CD4-positive, alpha-beta T cell treated with Interleukin-17A for 4 hours (primary cell): ENCODE results near the gene COMT.
"Not testable (repeated sequence)": the region's sequence is repeated elsewhere in the genome, so short reads cannot be mapped to it uniquely, and the experiment has no call there.

Experiments
- DNase-seq: peaks from one replicate; pipeline ENCODE4 v3.0.0-alpha.2; 2020; ENCODE audit warnings: mixed read lengths

Gene COMT

DNA sequence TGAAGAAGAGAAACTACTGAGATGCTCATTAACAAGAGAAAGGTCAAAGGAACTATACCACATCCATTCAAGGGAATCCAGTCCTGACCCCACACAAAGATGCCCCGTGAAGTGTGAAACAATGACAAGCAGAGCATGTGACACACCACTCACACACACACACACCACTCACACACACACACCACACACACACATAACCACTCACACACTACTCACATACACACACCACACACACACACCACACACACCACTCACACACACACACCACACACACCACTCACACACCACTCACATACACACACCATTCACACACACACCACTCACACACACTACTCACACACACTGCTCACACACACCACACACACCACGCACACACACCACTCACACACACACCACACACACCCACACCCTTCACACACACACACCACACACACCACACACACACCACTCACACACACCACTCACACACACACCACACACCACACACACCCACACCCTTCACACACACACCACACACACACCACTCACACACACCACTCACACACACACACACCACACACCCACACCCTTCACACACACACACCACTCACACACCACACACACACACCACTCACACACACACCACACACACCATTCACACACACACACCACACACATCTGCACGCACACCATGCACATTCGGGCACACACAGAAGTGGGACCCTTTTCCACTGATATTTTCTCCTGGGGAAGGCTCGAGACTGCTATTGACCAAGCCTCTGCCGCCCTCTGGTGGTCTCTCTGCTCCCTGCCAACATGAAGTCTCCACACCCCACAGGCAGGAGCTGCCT lies 32.0 kb upstream of the COMT start:
- peak; percentile 94 for DNase-seq

DNA sequence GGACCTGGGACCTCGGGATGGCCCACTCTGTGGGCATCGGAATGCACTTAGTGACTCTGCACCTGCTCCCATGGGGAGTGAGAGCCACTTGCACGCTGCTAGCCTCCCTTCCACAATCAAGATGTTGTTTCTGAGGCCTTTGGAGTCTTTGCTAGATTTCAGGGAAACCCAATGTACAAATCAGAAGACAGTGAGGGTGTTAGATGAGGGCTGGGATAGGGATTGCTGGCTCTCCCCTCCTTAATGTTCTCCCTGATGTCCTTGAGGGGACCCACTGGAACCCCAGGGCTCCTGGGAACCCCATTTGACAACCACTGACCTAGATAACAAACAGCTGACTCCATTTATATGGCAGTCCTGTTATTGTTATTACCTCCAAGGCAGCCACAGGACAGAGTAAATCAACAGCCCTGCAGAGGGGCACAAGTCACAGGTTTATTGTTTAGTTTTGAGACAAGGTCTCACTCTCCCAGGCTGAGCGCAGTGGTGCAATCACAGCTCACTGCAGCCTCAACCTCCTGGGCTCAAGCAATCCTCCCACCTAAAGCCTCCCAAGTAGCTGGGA lies 31.3 kb upstream of the COMT start:
- no peak for DNase-seq

DNA sequence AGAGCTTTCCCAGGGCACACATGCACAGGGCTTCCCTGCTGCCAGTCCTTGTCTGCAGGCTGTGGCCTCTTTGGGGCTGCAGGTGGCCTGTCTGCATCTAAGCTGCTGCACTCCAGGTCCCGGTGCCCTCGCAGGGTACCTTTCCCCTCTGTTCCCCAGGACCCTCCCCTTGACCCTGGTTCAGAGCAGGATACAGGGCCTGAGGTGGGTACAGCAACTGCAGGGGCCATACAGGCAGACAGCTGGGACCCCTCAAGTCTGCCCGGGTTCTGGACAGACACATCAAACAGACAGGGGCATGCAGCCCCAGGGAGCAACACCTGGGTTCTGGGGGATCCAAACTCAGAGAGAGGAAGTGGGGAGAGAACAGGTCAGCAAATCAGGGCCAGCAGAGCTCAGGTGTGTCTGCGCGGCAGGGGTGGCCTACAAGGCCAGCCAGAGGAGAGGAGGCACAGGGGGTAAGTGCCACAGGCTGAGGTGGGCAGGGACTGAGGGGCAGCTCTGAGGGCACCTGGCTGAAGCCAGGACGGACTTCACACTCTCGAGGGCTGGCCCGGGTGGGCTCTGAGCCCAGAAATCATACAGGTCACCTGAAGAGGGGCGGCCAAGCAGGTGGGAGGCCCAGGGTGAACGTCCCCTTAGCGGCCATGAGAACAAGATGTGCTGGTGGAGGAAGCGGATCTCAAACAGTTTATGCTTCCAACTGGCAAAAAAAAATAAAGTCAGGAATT lies 29.9 kb upstream of the COMT start:
- no peak for DNase-seq

DNA sequence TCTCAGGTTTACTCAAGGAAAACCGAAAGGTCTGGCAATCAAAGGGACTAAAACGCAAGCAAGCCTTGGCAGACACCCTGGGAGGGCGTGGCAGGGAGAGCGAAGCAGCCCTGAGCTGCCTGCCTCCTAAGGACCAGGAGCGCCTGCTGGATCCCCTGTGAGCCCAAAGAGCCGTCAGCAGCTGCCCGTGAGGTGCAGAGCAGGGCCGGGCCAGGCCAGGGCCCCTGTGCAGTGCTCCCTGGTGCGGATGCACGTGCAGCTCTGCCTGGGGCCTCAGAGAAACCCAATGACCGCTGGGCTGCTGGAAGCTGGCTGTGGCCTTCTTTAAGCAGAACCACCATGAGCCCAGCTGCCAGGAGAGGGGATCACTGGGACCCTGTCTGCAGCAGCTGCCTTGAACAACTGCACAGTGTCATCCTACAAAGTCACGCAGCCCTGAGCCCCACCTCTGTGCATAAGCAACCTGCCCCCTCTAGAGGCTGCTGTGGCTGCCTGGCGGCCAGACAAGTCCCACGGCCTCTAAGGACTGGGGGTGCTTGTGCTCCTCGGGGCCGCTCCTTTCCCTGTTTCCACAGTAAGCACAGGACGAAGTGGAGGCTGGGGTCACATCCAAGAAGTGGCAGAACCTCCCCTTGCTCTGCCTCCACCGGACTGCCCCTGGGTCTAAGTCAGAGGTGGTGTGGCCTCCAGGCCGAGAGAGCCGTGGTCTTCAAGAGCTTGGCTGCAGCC lies 29.1 kb upstream of the COMT start:
- DNase-seq, result no peak

DNA sequence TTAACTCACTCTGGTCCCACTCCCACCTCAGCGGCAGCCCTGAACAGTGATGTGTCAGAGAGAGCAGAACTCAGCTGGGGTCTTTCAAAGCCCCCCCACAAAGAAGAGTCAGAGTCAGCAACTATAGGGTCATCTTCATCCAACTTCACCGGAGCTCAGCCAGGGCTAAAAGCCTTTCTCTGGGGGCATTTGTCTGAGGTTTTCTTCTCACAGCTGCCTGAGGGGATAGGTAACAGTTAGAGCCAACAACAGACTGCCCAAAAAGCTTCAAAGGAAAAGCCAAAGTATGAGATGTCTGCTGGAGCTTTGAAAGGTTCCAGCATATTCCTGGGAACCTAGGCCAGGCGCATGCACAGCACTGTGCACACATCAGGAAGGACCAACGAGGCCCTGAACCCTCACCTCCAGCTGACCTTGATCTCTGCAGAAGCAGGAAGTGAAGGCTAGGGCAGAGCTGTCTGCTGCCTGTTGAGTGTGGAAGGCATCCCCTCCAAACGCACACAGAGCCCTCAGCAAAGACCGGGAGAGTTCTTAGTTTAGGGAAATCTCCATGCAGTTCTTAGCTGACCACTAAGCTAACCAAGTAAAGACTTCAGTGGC lies 28.1 kb upstream of the COMT start:
- DNase-seq, result no peak

DNA sequence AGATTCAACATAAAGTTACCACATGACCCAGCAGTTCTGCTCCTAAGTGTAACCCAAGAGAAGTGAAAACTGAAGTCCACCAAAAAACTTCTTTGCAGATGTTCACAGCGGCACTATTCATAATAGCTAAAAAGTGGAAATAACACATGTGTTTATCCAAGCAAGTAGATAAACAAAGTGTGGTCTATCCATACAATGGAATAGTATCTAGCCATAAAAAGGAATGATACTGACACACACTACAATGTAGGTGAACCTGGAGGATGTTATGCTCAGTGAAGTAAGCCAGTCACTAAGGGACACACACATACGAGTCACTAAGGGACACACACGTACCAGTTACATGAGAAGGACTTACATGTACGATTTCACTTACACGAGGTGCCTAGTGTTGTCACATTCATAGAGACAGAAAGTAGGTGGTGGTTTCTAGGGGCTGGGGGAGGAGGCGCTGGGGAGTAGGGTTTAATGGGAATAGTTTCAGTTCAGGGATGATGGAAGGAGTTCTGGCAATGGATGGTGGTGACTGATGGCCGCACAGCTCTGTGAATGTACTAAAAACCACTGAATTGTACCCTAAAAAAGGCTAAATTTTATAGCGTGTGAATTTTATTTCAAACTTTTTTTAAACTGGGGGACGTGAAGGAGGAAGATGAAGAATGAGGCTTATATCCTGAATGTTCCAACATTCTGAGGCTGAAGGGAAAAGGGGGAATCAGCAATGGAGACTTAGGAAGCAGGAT lies 27.2 kb upstream of the COMT start:
- no peak for DNase-seq

DNA sequence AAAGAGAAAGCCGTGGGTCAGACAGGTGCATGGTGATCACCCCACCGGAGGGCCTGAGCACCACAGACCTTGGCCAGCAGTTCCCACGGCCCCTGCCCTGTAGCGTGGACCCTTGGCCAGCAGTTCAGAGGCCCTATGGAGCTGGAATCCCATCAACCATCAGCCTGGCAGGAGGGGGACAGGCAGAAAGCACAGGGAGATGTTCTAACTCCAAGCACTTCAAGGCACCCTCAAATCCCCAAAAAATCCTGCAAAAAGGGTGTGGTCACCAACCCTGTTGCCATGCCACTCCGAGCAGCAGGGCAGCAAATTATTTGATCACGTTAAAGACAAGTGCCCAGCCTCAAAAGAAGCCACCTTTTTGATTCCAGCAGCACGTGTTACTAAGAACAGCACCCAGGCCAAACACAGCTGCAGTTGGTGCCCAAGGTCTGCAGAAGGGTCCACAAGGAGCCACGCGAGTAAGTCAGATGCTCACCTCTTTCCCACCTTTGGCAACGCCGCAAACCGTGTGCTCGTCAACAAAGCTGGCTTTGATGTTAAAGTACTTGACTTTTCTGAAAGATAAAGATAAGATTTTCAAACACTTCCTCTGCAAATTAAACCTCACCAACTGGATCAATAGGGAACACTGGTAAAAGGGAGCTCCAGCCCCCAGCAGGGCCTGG lies 26.2 kb upstream of the COMT start:
- no peak for DNase-seq

DNA sequence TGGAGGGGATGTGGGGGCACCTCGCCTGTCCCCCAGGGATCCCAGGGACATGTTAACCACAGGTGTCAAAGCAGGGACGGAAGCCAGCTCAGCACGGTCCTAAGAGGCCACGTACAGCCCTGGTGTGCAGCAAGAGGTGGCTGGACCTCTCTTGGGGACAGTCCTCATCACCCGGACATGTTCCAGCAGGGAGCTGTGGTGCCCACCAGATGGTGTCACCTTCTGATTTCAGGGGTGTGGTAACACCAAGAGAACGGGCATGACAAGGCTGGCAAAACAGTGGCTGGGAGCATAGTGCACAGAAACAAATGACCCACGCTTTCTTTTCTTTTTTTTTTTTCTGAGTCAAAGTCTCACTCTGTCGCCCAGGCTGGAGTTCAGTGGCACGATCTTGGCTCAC lies 25.6 kb upstream of the COMT start:
- DNase-seq, result no peak

DNA sequence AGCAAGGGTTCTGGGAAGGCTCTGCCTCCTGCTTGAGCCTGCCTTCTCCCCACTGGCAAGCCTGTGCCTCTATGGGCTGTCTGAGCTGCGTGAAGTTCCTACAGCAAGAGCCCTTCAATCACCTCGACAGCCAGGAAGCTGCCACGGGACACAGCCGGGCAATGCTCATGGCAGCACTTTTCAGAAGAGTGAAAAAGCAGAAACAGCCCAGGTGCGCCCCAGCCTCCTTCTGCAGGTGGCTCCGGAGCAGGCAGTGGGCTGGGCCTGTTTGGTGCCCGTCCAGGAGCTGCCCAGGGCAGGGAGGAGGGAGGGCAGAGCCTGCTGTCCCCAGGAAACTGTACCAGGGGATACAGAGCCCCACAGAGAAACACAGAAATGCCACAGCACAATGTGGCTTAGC lies 24.6 kb upstream of the COMT start:
- no peak for DNase-seq

DNA sequence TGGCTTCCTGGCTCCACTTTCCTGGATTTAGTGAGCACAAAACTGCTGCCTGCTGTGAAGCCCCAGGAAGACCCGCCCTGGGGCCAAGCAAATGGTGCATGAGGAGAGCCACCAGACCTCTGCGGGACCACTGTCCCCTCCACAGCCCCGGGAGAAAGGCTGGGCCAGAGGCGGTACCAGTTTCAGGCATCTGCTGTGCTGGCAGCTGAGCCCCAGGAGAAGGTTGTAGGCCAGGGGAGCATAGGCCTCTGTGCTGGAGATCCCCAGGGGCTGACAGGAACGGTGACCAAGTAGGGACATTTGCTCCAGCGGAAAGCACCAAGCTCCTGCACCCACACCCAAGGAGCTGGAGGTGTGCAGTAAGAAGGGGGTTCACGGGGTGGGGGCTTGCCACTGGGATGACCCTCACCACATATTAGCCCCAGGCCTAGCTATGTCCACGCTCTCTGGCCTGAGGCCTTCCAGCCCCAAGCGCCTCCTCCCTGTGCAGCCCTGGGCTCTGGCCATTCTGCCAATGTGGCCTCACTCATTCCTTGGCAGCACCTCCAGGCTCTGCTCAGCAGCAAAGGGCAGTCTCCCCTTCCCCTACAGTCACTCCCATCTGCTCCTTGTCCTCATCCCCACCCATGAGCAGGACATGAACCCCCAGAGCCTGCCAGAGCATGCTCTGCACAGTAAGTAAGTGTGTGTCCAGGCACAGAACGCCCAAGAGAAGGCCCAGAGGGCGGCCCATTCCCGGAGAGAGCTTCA lies 24.0 kb upstream of the COMT start:
- DNase-seq, result no peak

DNA sequence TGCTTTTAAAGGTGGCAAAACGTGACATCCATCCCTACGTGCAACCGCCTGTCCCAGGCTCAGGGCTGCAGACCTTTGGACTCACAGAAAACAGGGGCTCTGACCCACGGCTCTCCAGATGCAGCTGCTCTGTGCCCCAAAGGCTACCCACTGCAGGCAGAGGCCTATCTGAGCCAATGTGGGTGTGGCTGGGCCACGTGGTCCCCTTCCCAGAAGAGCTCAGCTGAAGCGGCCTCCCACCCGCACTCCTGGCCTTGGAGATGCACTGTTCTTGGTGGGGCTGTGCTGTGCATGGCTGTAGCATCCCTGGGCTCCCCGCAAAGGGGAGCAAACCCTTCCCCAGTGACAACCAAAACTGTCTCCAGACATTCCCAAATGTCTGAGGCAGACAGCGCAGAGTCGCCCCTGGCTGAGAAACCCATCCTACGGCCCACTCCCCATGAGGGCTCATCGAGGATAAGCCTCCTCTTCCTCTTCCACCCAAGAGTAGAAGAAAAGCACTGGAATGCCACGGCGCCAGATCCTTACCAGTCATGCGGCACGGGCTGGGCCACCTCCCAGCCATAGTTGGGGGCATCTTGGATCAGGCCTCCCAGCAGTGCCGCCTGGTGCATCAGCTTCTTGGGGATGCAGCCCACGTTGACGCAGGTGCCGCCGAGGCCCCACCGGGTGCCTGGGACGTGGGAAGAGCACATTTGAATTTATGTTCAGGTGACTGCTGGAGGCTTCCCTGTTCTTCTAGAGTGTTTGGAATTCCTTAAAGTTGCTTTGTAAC lies 23.1 kb upstream of the COMT start:
- DNase-seq, result no peak

DNA sequence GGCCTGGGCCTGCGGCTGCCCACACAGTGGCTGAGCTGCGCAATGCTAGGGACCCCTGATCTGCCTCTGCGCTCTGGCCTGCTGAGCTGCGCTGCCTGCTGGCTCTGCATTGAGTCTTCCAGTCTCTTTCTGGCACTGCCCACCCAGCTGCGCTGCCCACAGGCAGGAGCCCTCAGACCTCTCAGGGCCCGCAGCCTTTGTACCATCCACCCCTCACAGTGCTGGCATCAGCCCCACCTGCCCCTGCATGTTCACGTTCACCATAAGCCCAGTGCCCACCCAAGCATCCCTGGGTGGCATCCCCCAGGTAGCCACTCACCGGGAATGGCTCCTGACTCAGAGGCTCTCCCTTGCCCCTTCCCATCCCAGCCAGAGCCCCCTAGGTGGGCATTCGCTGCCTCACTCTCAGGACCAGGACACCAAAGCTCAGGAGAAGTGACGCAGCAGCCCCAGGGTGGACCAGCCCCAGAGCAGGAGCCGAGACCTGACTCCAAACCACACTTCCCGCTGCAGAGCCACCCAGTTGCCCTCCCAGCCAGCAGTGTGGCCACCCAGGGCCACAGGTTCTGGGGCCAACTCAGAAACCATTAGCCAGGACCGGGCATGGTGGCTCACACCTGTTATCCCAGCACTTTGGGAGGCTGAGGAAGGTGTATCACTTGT lies 21.7 kb upstream of the COMT start:
- DNase-seq, result no peak

DNA sequence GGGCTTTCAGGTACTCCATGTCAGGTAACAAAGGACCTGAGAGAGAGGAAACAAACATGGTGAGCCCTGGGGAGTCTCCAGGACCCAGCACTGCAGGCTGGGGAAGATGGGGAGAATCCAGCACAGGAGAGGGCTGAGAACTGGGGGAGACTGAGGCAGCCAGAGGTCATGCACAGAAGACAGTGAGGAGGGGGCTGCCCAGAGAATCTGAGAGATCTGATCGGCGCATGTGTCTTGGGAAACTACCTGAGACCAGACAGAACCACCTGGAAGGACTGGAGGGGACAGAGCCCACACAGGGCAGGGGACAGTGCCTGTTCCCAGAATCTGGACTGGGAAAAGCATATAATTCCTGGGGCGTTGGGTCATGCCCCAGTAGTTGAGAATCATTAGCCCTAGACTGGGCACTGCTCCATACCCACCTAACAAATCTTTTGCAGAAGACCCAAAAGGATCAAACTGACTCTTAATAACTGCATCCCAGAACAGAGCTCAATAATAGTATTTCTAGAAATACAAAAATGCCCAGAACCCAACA lies 20.0 kb upstream of the COMT start:
- DNase-seq, result no peak

DNA sequence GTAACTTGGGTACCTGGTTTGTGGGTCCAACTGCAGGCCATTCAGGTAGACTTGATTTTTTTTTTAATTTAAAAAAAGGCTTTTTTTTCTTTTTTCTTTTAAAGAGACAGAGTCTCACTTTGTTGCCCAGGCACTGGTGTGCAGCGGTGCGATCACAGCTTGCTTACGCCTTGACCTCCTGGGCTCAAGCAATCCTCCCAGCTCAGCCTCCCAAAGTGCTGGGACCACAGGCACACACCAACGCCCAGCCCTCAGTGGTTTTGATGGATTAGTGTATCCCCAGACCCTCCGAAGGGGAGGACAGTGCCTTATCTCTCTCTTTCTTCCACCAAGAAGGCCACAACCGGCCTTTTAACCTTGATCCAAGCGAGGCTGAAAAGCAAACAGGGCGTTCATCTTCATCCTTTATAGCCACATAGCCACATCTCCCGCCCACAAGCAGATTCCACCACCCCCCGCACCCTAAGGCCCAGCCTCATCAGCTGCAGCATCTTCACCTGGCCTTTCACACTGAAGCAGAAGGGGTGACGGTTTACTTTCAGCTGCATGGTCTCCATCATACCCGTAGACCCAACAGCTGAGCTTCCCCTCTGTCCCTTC lies 17.6 kb upstream of the COMT start:
- DNase-seq, result no peak

DNA sequence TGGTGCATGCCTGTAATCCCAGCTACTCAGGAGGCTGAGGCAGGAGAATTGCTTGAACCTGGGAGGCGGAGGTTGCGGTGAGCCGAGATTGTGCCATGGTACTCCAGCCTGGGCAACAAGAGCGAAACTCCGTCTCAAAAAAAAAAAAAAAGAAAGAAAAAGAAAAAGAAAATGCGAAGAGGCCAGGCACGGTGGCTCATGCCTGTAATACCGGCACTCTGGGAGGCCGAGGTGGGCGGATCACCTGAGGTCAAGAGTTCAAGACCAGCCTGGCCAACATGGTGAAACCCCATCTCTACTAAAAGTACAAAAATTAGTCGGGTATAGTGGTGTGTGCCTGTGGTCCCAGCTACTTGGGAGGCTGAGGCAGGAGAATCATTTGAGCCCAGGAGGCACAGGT lies 15.5 kb upstream of the COMT start:
- not testable (repeated sequence) for DNase-seq

DNA sequence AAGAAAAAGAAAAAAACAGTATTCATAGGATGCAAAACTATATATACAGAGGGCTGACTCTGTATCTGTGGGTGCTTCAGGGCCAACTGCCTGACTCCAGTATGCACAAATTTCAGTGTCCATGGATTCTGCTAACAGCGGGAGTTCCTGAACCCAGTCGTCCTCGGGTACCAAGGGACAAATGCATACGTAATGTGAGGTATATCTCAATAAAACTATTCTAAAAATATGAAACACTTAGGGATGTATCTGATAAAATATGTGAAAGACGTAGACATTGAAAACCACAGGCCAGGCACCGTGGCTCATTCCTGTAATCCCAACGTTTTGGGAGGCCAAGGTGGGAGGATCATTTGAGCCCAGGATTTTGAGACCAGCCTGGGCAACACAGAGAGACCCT lies 13.9 kb upstream of the COMT start:
- no peak for DNase-seq

DNA sequence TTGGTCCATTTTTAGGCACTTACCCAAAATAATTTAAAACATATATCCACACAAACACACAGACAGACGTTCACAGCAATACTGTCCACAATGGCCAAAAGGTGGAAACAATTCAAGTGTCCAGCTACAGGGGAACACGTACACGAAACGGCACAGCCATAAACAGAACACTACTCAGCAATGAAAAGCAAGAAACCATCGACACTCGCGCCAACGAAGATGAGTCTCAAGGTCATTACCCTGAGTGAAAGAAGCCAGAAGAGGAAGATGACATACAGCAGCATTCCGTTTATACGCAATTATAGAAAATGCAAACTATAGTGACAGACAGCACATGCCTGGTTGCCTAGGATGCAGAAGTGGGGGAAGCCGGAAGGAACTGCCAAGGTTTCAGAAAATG lies 13.4 kb upstream of the COMT start:
- no peak for DNase-seq

DNA sequence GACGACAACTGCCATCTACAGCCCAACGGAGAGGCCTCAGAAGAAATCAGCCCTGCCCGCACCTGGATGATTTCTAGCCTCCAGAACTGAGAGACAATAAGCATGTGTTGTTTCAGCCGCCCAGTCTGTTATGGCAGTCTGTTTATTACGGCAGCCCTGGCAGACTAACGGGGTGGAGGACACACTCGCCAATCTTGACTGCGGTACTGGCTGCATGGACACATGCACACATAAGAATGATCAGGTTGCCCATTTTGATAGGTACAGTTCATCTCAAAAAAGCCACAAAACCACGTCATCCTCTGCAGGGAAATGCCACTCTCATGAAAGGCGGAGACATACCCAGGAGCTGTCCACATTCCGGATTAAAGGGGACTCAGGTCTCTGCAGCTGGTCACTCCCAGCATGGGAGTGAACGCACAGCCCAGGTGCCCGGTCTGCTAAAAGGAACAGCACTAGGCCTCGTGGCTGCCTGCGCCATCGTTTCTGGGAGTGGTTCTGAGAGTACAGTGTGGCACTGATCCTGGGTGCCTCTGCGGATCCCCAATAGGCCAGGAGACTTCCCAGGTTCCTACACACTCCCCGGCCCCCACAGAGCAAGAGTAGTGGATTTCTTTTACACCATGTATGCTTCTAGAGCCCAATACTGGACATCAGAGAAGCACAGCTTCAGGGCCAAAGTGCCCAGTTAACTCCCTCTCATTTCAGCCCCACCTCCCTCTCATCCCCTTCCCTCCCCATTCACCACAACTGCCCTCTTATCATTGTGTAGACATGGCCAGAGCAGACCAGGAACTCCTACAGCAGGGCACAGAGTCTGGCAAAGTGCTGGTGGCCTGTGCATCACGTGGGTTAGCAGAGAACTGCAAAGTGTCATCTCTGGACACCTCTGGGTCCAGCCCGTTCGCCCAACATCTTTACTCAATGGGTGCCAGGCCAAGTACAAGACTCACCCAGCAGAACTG lies 11.7 kb upstream of the COMT start:
- DNase-seq, result no peak
